Fibroblast of mammary gland (primary cell): ENCODE measurements around the gene BICDL2.
A peak's percentile ranks its signal among the peaks of the same experiment; 100 is the strongest.

Experiments
- DNase-seq: peaks from one replicate; pipeline ENCODE4 v3.0.0-alpha.2; 2010; ENCODE audit warnings: low read depth
- H3K4me3 ChIP-seq: 2 replicates; pipeline ENCODE4 v1.5.1; 2011; ENCODE audit warnings: low read depth, mild to moderate bottlenecking, low read length, moderate library complexity; ENCODE audit not compliant: control insufficient read depth
- TF ChIP-seq, protein P1 (sequence below): conservative IDR thresholded peaks from 2 replicates; pipeline ENCODE4 v1.5.1; 2011; ENCODE audit warnings: low read depth, low read length, inconsistent platforms; ENCODE audit not compliant: control insufficient read depth, insufficient read depth

Gene BICDL2

DNA sequence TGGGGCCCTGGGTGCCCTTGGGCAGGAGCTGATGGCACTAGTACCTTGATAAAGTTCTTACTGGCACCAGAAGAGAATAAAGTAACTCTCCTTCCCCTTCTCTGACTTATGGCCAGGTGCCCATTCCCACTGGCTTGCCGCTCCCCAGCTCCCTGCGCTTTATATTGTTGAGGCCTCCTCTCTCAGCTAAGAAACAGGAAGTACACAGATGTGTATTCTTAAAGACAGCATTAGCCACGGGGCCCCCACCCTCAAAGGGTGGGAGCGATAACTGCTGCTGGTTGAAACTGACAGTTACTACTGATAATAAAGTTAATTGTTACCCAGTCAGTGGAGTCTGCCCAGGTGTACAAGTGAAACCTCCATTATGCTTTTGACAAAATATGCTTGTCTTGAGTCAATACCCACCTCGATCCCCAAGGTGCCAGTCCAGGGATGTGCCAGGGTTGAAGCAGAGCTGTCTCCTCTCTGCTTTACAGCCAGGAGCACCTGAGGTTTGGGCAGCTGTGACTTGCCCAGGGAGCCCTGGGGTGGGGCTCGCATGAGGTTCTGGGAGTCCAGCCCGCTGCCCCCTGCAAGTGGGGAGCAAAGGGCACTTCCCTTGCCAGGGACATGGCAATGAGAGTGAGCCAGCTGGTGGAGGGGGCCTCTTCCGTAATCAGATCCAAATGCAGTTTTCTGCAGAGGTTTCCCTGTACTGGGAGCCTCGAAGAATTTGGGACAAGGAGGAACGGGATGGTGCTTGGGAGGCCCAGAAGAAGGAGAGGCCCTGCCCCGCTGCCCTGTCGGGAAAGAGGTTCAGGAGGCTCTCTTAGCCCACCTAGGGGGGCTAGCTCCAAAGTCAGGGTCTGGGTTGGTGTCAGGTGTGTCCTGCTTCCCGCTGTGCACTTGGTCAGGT is 29.4 kb downstream of the BICDL2 start:
- TF ChIP-seq, protein P1, sequence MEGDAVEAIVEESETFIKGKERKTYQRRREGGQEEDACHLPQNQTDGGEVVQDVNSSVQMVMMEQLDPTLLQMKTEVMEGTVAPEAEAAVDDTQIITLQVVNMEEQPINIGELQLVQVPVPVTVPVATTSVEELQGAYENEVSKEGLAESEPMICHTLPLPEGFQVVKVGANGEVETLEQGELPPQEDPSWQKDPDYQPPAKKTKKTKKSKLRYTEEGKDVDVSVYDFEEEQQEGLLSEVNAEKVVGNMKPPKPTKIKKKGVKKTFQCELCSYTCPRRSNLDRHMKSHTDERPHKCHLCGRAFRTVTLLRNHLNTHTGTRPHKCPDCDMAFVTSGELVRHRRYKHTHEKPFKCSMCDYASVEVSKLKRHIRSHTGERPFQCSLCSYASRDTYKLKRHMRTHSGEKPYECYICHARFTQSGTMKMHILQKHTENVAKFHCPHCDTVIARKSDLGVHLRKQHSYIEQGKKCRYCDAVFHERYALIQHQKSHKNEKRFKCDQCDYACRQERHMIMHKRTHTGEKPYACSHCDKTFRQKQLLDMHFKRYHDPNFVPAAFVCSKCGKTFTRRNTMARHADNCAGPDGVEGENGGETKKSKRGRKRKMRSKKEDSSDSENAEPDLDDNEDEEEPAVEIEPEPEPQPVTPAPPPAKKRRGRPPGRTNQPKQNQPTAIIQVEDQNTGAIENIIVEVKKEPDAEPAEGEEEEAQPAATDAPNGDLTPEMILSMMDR, result no peak
- no peak for DNase-seq
- H3K4me3 ChIP-seq, result no peak overlapping the region

DNA sequence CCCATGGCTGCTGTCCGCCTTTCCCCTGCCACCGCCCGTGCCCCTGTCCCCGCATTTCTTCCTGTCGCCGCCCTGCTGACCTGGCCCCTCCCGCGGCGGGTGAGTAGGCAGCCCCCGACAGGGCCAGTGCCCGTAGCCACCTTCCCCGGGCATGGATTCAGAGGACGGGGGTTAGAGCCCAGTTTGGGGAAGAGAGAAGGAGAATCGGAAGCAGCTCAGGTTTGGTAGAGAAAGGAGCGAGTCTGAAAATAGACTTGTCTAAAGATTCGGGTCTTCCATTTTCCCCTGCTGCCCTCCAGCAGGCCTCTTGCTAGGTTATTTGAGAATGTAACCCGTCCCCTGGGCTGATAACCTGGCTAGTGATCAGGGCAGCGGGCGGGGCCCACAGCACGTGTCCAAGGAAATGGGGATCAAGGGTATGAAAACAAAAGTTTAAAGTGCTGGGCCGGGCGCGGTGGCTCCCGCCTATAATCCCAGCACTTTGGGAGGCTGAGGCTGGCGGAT is 31.9 kb downstream of the BICDL2 start:
- no peak for DNase-seq
- TF ChIP-seq, protein P1, result no peak
- no peak overlapping the region for H3K4me3 ChIP-seq

DNA sequence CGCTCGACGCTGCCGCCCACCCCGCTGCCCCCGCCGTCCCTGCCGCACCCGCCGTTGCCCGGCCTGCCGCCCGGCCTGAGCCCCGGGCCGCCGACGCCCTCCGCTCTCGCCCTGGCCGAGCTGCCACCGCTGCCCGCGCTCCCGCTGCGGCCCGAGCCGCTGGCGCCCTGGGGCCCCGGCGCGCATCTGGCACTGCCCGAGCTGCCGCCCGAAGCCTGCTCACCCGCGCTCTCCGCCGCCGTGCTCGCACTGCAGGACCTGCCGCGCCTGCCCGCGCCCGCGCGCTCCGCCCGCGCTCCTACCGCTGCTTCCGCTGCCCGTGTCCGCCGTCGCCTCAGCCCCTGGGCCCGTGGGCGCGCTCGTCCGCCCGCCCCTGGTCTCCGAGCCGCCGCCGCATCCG is 32.4 kb downstream of the BICDL2 start:
- no peak overlapping the region for H3K4me3 ChIP-seq
- TF ChIP-seq, protein P1, result no peak
- no peak for DNase-seq

DNA sequence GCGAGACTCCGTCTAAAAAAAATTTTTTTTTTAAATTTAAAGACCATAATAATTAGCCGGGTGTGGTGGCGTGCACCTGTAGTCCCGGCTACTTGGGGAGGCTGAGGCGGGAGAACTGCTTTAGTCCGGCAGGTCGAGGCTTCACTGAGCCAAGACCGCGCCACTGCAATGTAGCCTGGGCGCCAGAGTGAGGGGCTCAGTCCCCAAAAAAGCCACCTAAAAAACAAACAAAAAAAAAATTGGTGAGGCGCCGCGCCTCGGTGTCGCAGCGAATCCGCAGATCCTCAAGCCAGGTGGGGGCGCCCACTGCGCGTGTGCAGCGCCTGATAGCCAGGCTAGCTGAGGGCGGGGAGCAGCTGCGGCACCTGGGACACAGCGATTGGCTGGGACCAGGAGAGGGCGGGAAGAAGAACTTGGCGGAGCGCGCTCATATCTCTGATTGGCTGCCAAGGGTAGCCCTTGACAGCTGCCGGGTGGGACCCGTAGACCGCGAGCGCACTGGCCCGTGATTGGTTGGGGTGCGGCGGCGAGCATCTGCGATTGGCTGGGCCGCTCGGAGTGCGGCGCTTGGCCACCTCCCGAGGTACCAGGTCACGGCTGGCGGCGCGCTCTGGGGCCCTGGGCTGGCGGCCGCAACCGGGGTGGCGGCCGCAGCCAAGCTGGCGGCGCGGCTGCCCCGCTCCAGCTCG is 33.0 kb downstream of the BICDL2 start:
- no peak overlapping the region for H3K4me3 ChIP-seq
- TF ChIP-seq, protein P1, result peak; percentile 19
- peak; percentile 97 for DNase-seq

DNA sequence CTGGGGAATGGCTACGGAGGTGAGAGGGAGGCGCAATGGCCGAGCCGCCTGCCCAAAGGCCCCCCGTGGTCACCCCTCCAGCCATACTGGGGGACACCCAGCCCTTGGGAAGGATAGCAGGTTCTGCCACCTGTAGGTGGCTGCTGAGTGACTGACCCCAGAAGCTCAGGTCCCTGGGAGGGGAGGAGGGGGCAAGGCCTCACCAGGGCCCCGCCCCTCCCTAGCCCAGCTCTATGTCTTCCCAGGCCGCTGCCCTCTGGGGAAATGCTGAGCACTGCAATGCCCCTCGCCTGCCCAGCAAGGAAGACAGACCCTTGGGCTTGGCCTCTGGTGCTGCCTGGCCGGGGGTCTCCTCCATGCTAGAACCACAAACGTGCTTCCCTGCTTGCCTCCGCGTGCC is 35.4 kb downstream of the BICDL2 start:
- TF ChIP-seq, protein P1, result no peak
- no peak overlapping the region for H3K4me3 ChIP-seq
- no peak for DNase-seq

DNA sequence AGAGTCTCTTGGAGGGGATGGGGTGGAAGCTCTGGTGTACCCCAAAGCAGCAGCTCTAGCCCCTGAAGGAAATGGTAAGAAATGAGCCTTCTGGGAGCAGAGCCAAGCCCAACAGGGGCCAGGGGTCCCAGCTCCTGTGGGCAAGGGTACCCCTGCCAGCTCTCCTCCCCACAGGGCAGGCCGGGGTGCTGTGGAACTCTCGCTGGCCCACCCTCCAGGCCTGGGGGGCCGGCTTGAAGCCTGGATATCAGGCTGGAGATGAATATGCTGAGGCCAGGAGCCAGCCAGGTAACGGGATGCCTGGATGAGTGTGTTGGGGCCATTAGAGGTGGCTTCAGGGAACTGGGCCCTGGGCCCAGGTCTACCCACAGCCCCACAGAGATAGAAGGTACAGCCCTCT is 36.2 kb downstream of the BICDL2 start:
- H3K4me3 ChIP-seq, result no peak overlapping the region
- TF ChIP-seq, protein P1, result no peak
- no peak for DNase-seq
